Measurements from ENCODE around the gene UNC50.

DNA sequence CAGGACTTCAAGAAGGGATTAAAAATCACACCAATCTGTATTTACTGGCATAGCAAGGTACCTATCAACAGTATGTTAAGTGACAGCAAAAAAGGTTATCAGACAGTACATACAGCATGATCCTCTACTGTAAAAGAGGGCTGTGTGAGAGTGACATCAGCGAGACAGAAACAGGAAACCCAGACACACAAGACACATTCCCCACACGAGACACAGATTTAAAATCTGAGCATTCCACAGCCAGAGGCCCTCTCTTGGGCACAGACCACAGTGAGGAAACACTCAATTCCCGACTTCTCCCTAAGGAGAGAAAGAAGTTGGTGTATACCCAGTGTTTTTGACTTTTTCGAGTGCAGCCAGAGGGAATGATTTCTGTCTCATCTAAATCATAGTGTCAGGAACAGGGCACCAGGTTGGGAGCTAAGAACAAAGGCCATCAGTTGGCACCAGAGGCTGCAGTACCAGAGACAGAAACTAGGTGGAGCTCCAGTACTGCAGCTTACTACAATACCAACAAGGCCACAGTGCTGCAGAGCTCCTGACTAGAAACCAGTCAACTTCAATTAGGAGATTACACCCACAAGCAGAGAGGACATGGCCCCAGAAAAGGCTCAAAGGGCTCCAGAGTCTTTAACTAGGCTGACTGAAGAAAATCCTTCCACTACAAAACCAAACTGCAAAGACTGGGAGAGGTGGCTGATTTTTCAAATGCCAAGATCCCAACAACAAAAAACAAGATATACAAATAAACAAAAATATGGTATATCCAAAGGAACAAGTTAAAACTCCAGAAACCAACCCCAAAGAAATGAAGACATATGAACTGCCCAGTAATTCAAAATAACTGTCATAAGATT is 41.0 kb downstream of the UNC50 start:
- TF ChIP-seq CTCF (IDR thresholded peaks at IDR 0.05) (peak; percentile 99), EZH2 (IDR thresholded peaks at IDR 0.05) (no peak), EZH2phosphoT487 (IDR thresholded peaks at IDR 0.05) (no peak)
